SHP77 (cell line): Measurements from ENCODE around the gene TBL1X.

Source experiments
- DNase-seq, 2 experiments: peaks; one replicate each; lab custom pipeline; 2025; lab: John Stamatoyannopoulos, UW

The TBL1X gene

GRCh38 chrX:9628779-9629493 lies 164.1 kb downstream of the TBL1X start:
- DNase-seq, result no peak

GRCh38 chrX:9634551-9634950 lies 169.7 kb downstream of the TBL1X start:
- DNase-seq, result no peak

GRCh38 chrX:9635368-9635767 lies 170.5 kb downstream of the TBL1X start:
- no peak for DNase-seq

GRCh38 chrX:9635803-9636202 lies 170.9 kb downstream of the TBL1X start:
- DNase-seq, result no peak

DNA sequence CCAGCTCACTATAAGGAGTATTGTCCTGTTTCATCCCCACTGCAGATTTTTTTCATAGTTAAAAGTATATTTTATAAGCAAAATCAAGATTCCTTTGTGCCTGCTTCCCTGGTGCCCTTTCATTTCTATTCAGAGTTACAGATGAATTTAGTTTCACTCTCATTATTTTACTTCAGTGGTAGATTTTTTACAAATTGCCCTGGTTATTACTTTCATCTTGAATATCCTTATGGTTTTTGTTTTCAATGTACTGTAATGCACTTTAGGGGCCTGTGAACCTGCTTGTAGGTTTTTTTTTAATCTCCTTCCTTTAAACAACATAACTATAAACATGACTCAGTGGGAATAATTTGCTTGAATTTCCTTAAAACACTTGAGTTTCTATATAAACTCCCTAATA lies 174.0 kb downstream of the TBL1X start:
- DNase-seq, result no peak

DNA sequence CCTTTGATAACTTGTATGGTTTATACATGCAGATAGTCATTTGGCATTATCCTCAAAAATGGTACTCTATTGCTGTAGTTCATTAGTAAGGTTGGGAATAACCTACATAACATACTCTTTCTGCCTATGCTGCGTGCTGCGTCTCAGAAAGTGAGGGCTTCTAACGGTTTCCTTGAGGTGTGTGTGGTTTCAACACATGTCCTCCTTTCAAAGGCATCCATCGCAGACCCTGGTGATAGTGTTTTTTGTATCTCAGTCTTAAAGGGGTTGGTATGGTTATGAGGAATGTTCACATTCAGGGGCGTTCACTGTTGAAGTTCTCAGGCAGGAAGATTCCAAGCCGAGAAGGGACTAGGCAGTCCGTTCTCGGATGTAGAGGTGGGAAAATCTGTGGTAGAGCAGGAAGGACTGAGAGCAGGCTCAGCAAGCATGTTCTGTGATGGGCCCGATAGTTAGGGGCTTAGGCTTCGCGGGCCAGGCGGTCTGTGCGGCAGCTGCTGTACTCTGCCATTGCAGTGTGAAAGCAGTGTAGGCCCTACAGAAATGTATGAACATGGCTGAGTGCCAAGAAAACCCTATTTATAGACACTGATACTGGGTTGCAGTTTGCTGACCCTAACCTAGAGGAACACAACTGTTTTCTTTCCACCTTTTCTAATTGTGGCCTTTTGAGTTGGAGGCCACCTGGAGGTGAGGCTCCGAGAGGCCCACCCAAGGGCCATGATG lies 177.6 kb downstream of the TBL1X start:
- no peak for DNase-seq

GRCh38 chrX:9643807-9644206 lies 178.9 kb downstream of the TBL1X start:
- DNase-seq, result no peak

- DNase-seq, result peak in 1 of 2 experiments; percentile 6
Observed at GRCh38 chrX:9644335-9644734, 179.5 kb downstream of the TBL1X start.

DNA sequence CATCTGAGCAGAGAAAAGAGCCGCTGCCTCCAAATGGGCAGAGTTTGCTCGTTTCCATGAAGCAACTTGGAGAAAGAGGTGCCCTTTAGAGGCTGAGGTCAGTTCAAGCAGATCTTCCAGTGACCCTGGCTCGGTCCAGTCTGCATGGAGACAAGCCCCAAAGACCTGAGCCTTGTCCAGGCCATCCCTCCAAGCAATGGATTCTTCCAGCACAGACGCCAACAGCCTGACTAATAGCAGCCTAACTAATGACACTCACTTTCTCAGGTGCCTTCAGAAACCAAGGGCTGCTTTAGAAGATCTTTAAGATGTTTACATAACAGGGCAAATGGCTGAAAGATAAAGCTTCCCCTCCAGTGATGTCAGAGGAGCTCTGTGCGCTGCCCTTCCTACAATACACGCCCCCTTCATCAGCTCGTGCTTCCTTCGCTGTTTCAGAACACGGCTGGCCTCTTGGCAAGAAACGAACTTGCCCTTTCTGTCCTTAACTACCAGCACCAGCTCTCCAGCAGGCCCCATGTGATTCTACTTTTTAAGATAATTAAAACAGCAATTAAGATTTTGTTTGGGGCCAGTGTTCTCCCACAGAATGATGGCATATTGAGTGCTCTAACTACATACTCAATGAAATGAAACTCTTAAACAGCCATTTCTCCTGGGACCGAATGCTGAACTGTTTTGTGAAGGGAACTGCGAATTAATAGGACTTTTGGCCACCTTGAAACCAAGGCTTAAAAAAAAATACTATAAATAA lies 181.8 kb downstream of the TBL1X start:
- DNase-seq, result no peak

DNA sequence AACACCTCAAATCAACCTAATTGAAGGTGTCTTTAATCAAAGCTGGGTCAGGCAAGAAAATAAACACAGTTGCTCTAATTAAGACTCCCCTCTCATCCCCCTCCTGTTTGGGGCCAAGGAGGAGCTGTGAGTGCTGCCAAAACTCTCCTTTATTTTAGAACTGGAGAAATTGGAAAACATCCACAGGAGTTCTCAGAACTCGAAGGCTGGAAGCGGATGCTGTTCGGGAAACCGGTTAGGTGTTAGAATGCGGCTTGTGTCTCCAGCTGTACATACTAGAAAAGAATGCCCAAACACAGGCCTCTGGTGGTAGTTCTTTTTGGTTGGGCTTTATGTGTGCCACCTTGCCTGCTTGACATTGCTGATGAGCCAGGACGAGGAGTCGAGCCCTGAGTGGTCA lies 182.6 kb downstream of the TBL1X start:
- no peak for DNase-seq

DNA sequence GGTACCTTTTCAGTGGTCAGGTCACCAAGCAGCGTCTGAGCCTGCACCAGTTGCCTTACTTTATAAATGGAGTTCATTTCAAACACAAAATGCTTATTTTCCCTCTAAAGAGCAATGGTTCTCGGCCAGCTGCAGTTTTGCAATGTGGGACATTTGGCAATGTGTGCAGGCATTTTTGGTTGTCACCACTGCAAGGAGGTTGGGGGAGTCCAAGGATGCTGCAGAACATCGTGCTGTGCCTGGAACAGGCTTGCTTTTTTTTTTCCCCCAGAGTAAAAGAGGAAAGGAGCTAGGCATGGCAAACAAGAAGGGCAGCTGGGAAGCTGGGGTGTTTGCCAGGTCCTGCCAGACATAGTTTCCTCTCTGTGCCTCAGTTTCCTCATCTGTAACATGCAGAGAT lies 185.2 kb downstream of the TBL1X start:
- DNase-seq, result no peak

GRCh38 chrX:9651737-9652136 lies 186.9 kb downstream of the TBL1X start:
- no peak for DNase-seq

DNA sequence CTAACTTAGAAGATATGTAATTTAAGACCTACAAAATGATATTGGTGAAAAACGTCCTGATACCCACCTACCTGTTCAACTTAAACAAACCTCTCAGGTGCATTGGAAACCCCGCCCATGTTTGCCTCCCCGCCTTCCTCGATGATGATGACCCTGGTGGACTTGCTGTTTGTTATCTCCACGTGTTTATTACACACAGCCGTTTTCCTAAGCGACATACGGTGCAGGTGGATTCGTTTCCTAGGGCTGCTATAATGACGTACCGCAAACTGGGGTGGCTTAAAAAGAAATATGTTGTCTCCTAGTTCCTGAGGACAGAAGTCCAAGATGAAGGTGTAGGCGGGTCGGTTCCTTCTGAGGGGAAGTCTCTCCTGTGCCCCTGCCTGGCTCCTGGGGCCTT lies 190.1 kb downstream of the TBL1X start:
- DNase-seq, result no peak

GRCh38 chrX:9656277-9656676 lies 191.4 kb downstream of the TBL1X start:
- no peak for DNase-seq

DNA sequence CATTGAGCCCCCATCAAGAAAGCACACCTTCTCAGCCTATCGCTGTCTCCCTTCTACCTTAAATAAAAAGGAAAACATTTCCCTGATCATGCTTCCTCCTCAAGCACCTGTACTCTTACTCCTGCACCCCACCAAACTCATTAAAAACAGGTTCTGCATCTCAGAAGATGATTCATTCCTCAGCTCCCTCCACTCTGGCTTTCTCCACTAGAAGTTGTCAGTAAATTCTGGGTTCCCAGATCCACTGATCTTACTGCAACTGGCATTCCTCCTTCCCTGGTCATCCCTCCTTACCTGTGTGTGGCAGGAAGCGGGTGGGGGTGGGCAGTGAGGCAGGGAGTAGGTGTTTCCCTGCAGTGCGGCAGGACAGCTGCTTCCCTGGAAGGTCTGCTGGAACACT lies 192.0 kb downstream of the TBL1X start:
- DNase-seq, result no peak

GRCh38 chrX:9657590-9658256 lies 192.9 kb downstream of the TBL1X start:
- no peak for DNase-seq

DNA sequence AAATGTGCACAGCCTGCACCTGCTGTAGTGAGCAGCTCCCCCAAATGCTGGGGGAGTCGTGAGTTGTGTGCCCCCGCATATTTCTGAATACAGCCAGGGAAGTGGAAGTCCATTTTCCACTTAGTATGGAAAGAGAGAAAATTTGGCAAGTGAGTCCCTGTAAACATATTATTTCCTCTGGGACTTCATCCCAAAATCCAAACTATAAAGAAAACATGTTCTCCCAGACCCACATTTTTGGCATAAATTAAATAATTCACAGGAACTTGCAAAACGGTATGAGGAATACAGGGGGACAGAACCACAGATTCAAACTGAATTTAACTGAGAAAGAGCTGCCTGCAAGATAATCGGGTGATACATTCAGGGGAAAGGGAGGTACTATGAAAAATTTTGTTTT lies 193.6 kb downstream of the TBL1X start:
- DNase-seq, result no peak

DNA sequence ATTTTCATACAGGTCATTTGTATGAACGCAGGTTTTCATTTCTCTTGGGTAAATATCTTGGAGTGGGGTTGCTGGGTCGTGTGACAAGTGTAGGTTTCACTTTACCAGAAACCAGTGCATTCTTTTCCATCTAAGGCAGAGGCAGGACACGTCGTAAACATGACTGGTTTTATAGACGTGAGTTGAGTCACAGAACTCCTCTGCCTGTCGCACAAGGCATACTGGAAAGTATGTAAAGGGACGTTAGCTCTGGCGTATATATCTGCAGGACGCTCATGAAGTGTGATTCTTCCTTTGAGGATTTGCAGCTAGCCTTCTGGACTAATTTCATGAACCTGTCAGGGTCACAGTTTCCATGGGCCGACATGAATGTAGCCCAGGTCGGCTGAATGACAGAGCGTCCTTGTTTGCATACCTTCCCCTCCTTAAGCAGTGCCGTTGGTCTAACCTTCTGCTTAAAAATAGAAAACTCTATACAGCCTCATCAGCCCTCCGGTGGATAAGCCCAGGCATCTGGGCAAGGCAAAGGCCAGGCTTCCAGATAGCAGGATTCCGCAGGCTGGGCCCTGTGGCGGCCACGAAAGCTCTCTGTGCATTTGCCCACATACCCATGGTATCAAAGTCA lies 194.8 kb downstream of the TBL1X start:
- no peak for DNase-seq

DNA sequence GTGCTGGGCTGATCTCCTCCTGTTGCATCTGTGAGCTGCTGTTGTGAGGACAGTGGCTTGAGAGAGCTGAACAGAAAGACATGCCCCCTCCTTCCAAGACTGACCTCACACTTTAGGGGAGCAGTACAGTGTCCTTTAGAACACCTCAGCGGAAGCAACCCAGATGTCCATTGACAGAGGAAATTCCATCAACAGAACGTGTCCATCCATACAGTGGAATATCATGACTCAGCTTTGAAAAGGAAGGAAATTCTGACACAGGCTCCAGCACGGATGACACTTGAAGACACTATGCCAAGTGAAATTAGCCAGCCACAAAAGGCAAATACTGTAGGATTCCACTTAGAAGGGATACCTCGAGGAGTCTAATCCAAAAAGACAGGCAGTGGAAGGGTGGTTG lies 197.3 kb downstream of the TBL1X start:
- DNase-seq, result no peak

DNA sequence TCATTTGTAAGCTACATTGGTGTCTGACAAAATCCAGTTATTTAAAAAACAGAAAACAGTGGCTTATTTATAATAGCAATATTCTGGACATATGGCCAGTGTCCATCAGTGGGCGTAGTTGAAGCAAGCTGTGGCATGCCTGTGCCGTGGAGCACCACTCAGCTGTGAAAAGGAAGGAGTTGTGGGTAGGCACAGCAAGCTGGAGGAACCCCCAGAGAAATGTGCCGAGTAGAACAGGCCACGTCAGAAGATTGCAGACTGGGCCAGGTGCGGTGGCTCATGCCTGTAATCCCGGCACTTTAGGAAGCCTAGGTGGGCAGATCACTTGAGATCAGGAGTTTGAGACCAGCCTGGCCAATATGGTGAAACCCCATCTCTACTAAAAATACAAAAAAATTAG lies 198.4 kb downstream of the TBL1X start:
- no peak for DNase-seq

DNA sequence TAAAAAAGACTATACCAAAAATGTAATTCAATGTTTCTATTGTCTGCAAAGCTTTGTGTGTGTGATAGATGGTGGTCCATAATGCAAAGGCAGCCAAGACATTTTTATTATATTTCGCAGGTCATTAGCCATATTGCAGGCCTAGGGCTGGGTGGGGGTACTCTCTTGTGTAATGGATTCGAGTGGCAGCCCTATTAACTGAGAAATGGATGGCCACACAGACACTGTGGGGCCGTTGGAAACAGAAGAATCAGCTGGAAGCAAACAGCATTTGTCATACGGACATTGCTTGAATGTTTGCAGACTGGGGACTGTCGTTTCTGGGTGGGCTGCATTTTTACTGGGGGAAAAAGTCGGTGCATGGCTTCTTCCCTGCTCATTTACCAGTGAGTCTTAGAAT lies 199.4 kb downstream of the TBL1X start:
- no peak for DNase-seq

- no peak for DNase-seq
Observed at GRCh38 chrX:9665113-9665512, 200.3 kb downstream of the TBL1X start.
